MM.1S (cell line): ENCODE results near the gene ARV1.

ENCODE experiments used
- DNase-seq: peaks from one replicate; pipeline ENCODE4 v3.0.0-alpha.2; 2015
- H2AFZ ChIP-seq: fragments of 300-600 bp; sonication (generic); 2 replicates; pipeline ENCODE4 v1.6.0; 2016; ENCODE audit warnings: antibody characterized with exemption, low read length
- H3F3A ChIP-seq: fragments of 300-600 bp; sonication (generic); 2 replicates; pipeline ENCODE4 v1.6.1; 2016; ENCODE audit warnings: mild to moderate bottlenecking, antibody characterized with exemption, low read length, moderate library complexity, mixed read lengths; ENCODE audit not compliant: insufficient read depth
- H3K27ac ChIP-seq: fragments of 300-600 bp; sonication (generic); 2 replicates; pipeline ENCODE4 v1.5.1; 2016; ENCODE audit warnings: mild to moderate bottlenecking, low read length
- H3K27me3 ChIP-seq: fragments of 300-600 bp; sonication (generic); replicated peaks from 2 replicates; pipeline ENCODE4 v1.6.0; 2016; ENCODE audit warnings: low read length; ENCODE audit not compliant: insufficient read depth
- H3K36me3 ChIP-seq: fragments of 300-600 bp; sonication (generic); replicated peaks from 2 replicates; pipeline ENCODE4 v1.6.1; 2016; ENCODE audit warnings: mild to moderate bottlenecking, low read length, mixed read lengths; ENCODE audit not compliant: insufficient read depth
- H3K4me1 ChIP-seq: fragments of 300-600 bp; sonication (generic); 2 replicates; pipeline ENCODE4 v1.6.1; 2016; ENCODE audit warnings: low read length, mixed read lengths
- H3K4me2 ChIP-seq: fragments of 300-600 bp; sonication (generic); 2 replicates; pipeline ENCODE4 v1.6.0; 2016; ENCODE audit warnings: low read depth, low read length
- H3K4me3 ChIP-seq: fragments of 300-600 bp; sonication (generic); 2 replicates; pipeline ENCODE4 v1.5.1; 2016; ENCODE audit warnings: low read length, mixed read lengths
- H3K79me2 ChIP-seq: fragments of 300-600 bp; sonication (generic); 2 replicates; pipeline ENCODE4 v1.6.1; 2016; ENCODE audit warnings: mixed run types, low read length, mixed read lengths
- H3K9ac ChIP-seq: fragments of 300-600 bp; sonication (generic); 2 replicates; pipeline ENCODE4 v1.6.1; 2016; ENCODE audit warnings: low read length, mixed read lengths
- H3K9me2 ChIP-seq: fragments of 300-600 bp; sonication (generic); replicated peaks from 2 replicates; pipeline ENCODE4 v1.6.1; 2016; ENCODE audit warnings: mild to moderate bottlenecking, low read length, mixed read lengths; ENCODE audit not compliant: insufficient read depth
- H3K9me3 ChIP-seq: fragments of 300-600 bp; sonication (generic); replicated peaks from 2 replicates; pipeline ENCODE4 v1.6.1; 2016; ENCODE audit warnings: mild to moderate bottlenecking, low read length, mixed read lengths; ENCODE audit not compliant: insufficient read depth
- H4K20me1 ChIP-seq: fragments of 300-600 bp; sonication (generic); 2 replicates; pipeline ENCODE4 v1.6.1; 2016; ENCODE audit warnings: mild to moderate bottlenecking, low read length, moderate library complexity, mixed read lengths; ENCODE audit not compliant: insufficient read depth
- CTCF ChIP-seq: fragments of 300-600 bp; sonication (generic); IDR thresholded peaks from 2 replicates; pipeline ENCODE4 v1.5.1; 2016; ENCODE audit warnings: antibody characterized with exemption, low read length, mixed read lengths
- EZH2 ChIP-seq: fragments of 300-600 bp; sonication (generic); optimal IDR thresholded peaks from 2 replicates; pipeline ENCODE3; 2017; ENCODE audit warnings: low read depth, mild to moderate bottlenecking, antibody characterized with exemption, low read length, mixed read lengths
- EZH2phosphoT487 ChIP-seq: fragments of 300-600 bp; sonication (generic); IDR thresholded peaks from 2 replicates; pipeline ENCODE4 v1.6.1; 2018; ENCODE audit warnings: antibody characterized with exemption, low read length

ARV1 gene

GRCh38 chr1:230965535-230965934 is 13.4 kb upstream of the ARV1 start:
- no peaks in the 10 kb centered on the region for H3F3A ChIP-seq
- H3K4me3 ChIP-seq = no peak overlapping the region
- H3K4me1 ChIP-seq = no peaks in the 10 kb centered on the region
- no peaks in the 10 kb centered on the region for H3K36me3 ChIP-seq
- H4K20me1 ChIP-seq = no peaks in the 10 kb centered on the region
- no peak overlapping the region for H3K4me2 ChIP-seq
- H3K27me3 ChIP-seq = no peaks in the 10 kb centered on the region
- no peak for TF ChIP-seq EZH2phosphoT487
- no peak for TF ChIP-seq CTCF
- no peak for TF ChIP-seq EZH2
- no peaks in the 10 kb centered on the region for H3K9me2 ChIP-seq
- H3K79me2 ChIP-seq = peaks cover 15% of the 10 kb centered on the region; the same call in 1 of the 2 replicates
- H3K9me3 ChIP-seq = no peaks in the 10 kb centered on the region
- H3K9ac ChIP-seq = no peak overlapping the region
- H3K27ac ChIP-seq = no peak overlapping the region
- no peak for DNase-seq
- H2AFZ ChIP-seq = no peak overlapping the region

GRCh38 chr1:230966358-230966873 is 12.5 kb upstream of the ARV1 start:
- Histone ChIP-seq H3K36me3 (no peaks in the 10 kb centered on the region), H3K79me2 (peaks cover 16% of the 10 kb centered on the region; the same call in 1 of the 2 replicates), H3K9ac (no peak overlapping the region), H3K27ac (no peak overlapping the region), H3K27me3 (no peaks in the 10 kb centered on the region), H2AFZ (no peak overlapping the region), H3K9me2 (no peaks in the 10 kb centered on the region), H4K20me1 (no peaks in the 10 kb centered on the region), H3K9me3 (no peaks in the 10 kb centered on the region), H3F3A (no peaks in the 10 kb centered on the region), H3K4me1 (no peaks in the 10 kb centered on the region), H3K4me2 (no peak overlapping the region), H3K4me3 (no peak overlapping the region)
- DNase-seq = no peak
- no peak for TF ChIP-seq EZH2phosphoT487
- no peak for TF ChIP-seq EZH2
- TF ChIP-seq CTCF = no peak

GRCh38 chr1:230970432-230970831 is 8.5 kb upstream of the ARV1 start:
- no peaks in the 10 kb centered on the region for H3K9me3 ChIP-seq
- H3K4me1 ChIP-seq = 0 out of 2 replicates have a peak, but pooled peaks cover 7% of the 10 kb centered on the region
- H3K79me2 ChIP-seq = peaks cover 39% of the 10 kb centered on the region
- TF ChIP-seq EZH2phosphoT487 = no peak
- TF ChIP-seq EZH2 = no peak
- no peak for TF ChIP-seq CTCF
- H3K27me3 ChIP-seq = no peaks in the 10 kb centered on the region
- H3F3A ChIP-seq = no peaks in the 10 kb centered on the region
- H4K20me1 ChIP-seq = peaks cover 4% of the 10 kb centered on the region; the same call in 1 of the 2 replicates
- H3K27ac ChIP-seq = no peak overlapping the region
- no peak overlapping the region for H3K9ac ChIP-seq
- H3K4me2 ChIP-seq = no peak overlapping the region
- H3K4me3 ChIP-seq = no peak overlapping the region
- no peaks in the 10 kb centered on the region; the same call in 1 of the 2 replicates for H3K36me3 ChIP-seq
- no peaks in the 10 kb centered on the region for H3K9me2 ChIP-seq
- DNase-seq = no peak
- no peak overlapping the region for H2AFZ ChIP-seq
